ENCODE results near the gene ZNF512B. TPM values are rescaled to one million over a fixed set of nuclear protein-coding genes. Genes with fewer than 3 reads are reported as not detected.

ZNF512B gene, protein sequence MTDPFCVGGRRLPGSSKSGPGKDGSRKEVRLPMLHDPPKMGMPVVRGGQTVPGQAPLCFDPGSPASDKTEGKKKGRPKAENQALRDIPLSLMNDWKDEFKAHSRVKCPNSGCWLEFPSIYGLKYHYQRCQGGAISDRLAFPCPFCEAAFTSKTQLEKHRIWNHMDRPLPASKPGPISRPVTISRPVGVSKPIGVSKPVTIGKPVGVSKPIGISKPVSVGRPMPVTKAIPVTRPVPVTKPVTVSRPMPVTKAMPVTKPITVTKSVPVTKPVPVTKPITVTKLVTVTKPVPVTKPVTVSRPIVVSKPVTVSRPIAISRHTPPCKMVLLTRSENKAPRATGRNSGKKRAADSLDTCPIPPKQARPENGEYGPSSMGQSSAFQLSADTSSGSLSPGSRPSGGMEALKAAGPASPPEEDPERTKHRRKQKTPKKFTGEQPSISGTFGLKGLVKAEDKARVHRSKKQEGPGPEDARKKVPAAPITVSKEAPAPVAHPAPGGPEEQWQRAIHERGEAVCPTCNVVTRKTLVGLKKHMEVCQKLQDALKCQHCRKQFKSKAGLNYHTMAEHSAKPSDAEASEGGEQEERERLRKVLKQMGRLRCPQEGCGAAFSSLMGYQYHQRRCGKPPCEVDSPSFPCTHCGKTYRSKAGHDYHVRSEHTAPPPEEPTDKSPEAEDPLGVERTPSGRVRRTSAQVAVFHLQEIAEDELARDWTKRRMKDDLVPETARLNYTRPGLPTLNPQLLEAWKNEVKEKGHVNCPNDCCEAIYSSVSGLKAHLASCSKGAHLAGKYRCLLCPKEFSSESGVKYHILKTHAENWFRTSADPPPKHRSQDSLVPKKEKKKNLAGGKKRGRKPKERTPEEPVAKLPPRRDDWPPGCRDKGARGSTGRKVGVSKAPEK
- 10.7 and 13.0 TPM in 2 replicates for total RNA-seq

DNA sequence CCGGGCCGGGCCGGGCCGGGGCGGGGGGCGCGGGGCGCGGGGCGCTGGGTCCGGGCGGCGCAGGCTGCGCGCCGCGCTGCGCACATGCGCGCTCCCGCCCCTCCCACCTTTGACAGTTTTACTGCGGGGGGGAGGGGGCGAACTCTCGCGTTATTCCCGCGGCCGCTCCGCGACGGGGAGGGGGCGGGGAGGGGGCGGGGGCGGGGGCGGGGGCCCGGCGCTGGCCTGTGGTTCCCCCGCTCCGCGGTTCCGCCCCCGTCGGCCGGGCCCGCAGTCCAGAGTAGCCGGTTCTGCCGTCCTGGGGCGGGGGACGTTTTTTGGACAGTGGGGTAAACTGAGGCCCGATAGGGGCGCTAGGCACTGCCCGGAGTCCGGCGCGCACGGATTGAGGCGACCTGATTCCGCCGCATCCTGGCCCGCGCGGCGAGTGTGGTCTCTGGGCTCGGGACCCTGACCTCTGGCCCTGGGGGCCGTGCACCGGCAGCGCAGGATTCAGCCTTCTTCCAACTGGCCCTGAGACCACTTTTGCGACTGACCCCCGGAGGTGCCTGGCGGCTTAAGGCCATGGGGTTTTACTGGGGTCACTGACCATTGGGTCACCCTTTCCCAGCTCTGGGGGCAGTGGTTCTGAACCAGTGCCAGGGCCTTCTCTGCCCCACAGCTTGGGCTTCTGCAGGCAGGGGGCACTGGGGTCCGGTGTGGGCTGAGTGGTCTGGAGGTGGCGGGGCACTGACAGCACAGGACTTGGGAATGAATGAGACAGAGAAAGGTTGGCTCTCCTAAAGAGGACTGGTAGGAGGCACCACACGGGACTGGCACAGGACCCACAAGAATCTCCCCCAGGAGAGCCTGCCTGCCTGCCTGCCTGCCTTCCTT is at the start of gene ZNF512B:
ZNF512B (minus strand) TSS at position 93 of the 876 bp plus-strand sequence. CDS start 1,980 bp downstream, outside the sequence.

DNA sequence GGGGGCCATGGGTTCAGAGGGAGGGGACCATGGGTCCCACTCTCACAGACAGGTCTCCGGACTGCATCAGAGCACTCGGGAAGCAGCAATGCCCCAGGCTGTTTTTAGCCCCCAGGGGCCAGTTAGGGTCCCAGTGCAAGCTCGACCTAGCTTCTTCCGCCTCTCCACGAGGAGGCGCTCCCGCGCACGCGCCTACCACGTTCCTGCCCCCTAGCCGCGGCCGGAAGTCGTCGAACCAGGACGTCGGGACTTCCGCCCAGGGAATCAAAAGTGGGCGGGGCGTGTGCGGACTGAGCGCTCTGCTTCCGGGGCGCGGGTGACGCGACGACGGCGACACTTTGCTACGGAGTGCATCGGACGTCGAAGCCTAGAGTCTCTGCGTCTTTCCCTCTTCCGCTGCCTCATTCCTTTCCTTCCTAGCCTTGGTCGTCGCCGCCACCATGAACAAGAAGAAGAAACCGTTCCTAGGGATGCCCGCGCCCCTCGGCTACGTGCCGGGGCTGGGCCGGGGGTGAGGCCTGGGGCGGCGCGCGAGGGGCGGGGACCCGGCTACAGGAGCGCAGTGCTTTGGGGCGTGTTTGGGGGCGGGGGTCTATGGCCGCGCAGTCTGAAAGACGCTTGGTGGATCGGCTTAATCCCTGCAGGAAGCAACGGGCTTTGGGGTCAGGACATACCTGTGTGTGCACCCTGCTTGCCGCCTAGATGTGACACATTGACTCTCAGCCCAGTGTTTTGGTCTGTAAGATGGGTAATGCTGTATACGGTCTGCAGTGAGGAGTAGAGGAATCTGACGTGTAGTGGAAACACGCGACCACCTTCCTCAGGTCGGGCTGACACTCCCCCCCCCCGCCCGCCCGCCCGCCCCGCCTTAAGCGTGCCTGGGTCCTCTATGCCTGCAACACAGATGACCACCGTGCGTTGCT is 11.3 kb upstream of the ZNF512B start, which contains the start of gene PRPF6:
PRPF6 (plus strand) TSS at position 327 of the 923 bp plus-strand sequence; CDS start at position 441, 114 bp downstream.

DNA sequence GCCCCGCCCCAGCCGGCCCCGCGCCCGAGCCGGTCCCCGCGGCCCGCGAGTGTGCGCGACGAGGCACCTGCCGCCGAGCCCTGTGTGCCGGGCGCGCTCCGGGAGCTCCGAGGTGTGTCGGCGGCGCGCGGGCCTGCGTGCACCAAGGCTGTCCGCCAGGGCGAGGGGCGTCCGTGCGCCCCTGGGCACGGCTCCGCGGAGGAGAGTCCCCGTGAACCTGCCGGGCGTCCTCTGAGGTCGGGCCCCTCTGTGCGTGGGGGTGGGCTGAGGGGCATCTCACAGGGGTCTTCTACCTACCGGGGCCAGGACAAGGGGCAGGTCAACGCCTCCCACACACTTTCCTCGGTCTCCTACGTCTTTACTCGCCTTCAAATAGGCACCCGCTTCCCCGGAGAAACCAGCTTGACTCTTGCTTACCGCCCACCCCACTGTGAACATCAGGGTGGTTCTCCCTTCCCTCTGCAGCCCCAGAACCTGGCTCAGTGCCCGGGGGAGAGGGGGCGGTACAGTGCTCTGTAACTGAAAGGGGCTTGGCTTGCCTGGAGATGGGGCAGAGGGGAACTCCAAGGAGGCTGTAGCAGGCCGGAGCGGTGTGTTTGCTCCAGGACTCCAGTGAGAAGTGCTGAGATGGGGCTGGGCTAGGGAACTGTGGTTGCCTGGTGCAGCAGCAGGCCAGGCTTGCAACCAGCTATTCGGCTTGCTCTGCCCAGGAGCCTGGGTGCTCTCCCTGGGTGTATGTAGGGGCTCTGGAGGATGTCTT is 10.0 kb upstream of the ZNF512B start, which contains the start of gene SAMD10:
SAMD10 (minus strand) TSS at position 86 of the 760 bp plus-strand sequence. CDS start 175 bp downstream, outside the sequence.

DNA sequence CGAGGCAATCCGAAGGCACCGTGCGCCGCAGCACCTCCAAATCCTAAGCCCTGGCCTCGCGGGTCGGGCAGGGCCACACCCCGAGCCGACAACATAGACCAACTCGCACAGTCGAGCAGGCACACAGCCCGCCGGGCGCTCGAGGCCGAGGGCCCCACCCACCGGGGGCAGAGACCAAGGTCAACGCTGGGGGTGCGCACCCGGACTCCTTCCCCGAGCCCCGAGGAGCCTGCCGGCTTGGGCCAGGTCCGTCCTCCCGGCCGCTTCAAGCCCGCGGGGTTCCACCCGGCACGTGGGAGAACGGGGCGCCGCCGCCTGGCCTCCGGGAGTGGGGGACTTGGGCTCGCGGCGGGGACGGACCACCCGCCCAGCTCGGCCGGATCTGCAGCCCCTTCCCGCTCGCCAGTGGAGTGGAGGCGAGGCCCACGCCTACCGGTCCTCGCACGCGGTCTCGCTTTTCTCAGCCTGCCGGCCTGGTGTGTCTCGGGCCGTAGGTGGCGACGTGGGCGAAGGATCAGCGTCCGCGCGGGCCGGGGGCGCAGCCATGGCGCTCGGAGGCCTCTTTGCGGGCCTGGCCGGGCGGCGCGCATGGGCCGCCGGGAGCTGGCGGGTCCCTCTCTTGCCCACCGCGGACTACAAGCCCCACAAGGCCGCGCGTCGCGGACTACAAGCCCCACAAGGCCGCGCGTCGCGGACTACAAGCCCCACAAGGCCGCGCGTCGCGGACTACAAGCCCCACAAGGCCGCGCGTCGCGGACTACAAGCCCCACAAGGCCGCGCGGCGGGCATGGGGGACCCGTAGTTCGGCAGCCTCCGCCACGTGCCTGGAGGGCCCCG is 13.7 kb downstream of the ZNF512B start, which contains the start of gene UCKL1:
UCKL1 (minus strand) TSS at position 590 of the 837 bp plus-strand sequence; CDS start at position 546, 44 bp downstream.

Other genes starting within 250 kb of the ZNF512B start
- gene LIME1, start 233.3 kb downstream of the ZNF512B start, total RNA-seq: 3.9 and 5.5 TPM in 2 replicates
- gene SLC2A4RG, start 230.2 kb downstream of the ZNF512B start, total RNA-seq: 30.6 and 42.5 TPM in 2 replicates
- gene ZBTB46, start 138.7 kb downstream of the ZNF512B start, total RNA-seq: 2.7 and 2.9 TPM in 2 replicates
- not detected in 2 replicates for gene ABHD16B, start 108.4 kb downstream of the ZNF512B start, total RNA-seq
- 153 and 179 TPM in 2 replicates for gene TPD52L2, start 104.7 kb downstream of the ZNF512B start, total RNA-seq
- gene DNAJC5, start 74.8 kb downstream of the ZNF512B start, total RNA-seq: 67.8 and 71.2 TPM in 2 replicates
- gene UCKL1, start 13.5 kb downstream of the ZNF512B start, total RNA-seq: 27.4 and 33.7 TPM in 2 replicates
- gene SAMD10, start 9.7 kb upstream of the ZNF512B start, total RNA-seq: 0.94 and 1.00 TPM in 2 replicates
- 48.7 and 56.6 TPM in 2 replicates for gene PRPF6, start 11.2 kb upstream of the ZNF512B start, total RNA-seq
- 0.44 and 0.73 TPM in 2 replicates for gene C20orf204, start 66.3 kb upstream of the ZNF512B start, total RNA-seq
- gene SOX18, start 79.7 kb upstream of the ZNF512B start, total RNA-seq: 19.4 and 25.2 TPM in 2 replicates
- gene TCEA2, start 93.3 kb upstream of the ZNF512B start, total RNA-seq: 11.1 and 18.7 TPM in 2 replicates
- 20.3 and 29.3 TPM in 2 replicates for gene RGS19, start 109.6 kb upstream of the ZNF512B start, total RNA-seq
- gene OPRL1, start 110.2 kb upstream of the ZNF512B start, total RNA-seq: 0.54 and 0.67 TPM in 2 replicates
- gene LKAAEAR1, start 114.5 kb upstream of the ZNF512B start, total RNA-seq: not detected in 2 replicates
- gene NPBWR2, start 137.6 kb upstream of the ZNF512B start, total RNA-seq: not detected in 2 replicates
- not detected in 2 replicates for gene MYT1, start 194.5 kb upstream of the ZNF512B start, total RNA-seq

All from mammary microvascular endothelial cell (primary cell).